DMS153 (cell line): ENCODE data around the gene MAD1L1.
"Not testable (repeated sequence)": the region's sequence is repeated elsewhere in the genome, so short reads cannot be mapped to it uniquely, and the experiment has no call there.

ENCODE experiments used
- DNase-seq: peaks from one replicate; lab custom pipeline; 2025; lab: John Stamatoyannopoulos, UW

MAD1L1 gene

GRCh38 chr7:1971946-1972654, 260.6 kb downstream of the MAD1L1 start:
- no peak for DNase-seq

- DNase-seq: no peak
Observed at GRCh38 chr7:1970895-1971294, 261.9 kb downstream of the MAD1L1 start.

GRCh38 chr7:1970285-1970660, 262.5 kb downstream of the MAD1L1 start:
- DNase-seq: not testable (repeated sequence)

- no peak for DNase-seq
Observed at GRCh38 chr7:1969459-1970284, 263.1 kb downstream of the MAD1L1 start.

- no peak for DNase-seq
Observed at GRCh38 chr7:1968397-1969111, 264.2 kb downstream of the MAD1L1 start.

- DNase-seq: no peak
Observed at GRCh38 chr7:1967512-1968396, 265.0 kb downstream of the MAD1L1 start.

DNA sequence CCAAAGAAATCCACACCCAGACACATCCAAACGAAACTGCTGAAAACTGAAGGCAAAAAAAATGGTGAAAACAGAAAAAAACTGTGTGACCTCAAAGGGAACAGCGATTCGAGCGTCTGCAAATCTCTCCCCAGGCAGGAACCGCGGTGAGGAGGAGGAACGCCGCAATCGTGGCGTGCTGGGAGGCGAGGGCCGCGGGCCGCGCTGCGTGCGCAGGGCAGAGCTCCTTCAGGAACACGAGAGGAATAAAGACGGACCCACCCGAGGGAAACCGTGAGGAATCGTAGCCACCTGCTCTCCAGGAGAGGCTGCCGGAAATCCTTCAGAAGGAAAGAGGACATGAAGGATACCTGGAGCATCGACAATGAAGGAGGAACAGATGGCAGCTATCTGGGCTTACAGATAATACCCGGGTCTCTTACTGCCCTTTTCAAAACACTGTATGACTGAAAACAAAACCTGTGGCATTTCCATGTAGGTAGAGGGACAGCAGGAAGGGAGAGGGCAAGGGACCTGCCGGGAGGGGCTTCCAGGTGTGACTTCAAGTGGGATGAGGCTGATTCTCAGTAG, 266.0 kb downstream of the MAD1L1 start:
- no peak for DNase-seq

DNA sequence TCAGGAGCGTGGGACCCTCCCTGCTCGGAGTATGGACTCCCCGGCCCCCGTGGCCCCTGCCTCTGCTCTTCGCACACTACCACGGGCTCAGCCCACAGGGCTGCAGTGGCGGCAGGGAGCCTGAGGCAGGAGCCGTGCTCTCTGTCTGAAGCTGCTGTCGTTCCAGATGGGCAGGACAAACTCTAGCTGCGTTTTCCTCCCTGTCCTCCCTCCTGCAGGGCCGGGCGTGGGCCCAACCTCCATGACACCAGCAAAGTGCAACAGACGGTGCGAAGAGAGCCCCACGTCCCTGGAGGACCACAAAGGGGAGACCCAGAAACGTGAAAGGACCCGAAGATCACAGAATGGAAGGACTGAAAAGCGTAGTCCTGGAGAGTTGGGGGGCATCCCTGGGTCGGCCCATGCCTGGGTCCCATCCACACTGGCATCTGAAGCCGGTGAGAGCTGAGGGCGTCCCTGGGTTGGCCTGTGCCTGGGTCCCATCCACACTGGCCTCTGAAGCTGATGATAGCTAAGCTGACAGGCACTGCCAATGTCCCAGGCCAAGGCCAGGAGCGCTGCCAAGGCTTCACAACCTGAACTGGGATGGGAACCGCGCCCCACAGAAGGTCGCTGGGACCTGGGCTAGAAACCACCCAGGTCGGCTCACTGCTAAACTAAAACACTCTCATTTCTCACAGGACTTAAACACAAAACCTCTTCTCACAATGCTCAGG, 267.0 kb downstream of the MAD1L1 start:
- no peak for DNase-seq

DNA sequence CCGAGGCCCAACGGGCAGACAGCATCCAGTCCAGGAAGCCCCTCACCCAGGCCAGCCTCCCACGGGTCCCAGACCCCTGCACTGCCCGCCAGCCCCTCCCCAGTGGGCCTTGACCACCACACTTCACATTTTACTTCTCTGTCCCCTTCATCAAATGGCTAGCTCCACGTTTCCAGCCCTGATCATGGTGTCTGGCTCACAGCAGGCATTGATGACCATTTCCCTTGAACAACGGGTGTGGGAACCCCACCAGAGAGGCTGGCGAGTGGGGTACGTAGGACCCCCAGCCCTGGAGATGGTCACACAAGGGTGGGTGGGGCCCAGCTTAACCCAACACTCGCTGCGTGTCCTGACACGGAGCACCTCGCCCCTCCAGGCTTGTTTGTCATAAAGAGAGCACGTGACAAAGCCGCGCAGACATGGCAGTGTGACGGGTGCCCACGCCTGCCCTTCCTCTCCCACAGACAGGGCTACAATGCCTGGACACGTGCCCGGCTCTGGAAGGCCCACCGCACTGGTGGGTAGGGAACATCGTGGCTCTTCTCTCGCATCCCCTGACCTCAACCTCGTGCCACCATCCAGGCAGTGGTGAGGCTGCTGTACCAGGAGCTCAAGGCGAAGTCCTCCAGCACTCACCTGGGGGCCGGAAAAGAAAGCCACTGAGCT, 267.7 kb downstream of the MAD1L1 start:
- DNase-seq: no peak

DNA sequence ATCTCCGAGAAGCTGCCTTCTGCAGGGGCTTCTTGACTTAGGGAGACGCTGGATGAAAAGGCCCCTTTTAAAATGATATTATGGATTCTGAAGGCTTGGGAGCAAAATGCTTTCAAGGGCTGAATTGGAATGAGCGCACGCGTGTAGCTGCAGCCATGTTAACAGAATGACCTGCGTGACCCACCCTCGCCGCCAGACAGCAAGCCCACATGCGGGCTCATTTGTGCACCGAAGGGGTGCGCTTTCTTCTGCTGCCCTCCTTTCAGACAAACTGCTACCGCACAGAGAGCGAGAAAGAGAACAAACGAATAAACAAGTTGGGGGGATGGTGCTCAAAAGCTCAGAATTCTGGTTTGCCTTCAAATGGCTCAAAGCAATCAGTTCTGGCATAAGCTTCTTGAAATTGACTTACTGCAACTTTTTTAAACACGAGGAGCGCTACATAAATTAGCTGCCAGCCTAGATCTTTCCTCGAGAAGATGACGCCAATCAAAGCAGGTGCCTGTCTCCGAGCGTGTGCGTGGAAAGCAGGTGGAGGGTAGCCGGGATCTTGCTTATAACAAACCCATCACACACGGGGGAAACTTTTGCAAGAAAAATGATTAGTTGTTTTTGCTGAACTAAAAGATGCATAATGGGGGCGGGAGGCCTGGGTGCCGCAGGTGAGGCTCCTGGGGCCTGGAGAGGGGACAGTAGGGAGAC, 268.4 kb downstream of the MAD1L1 start:
- no peak for DNase-seq

DNA sequence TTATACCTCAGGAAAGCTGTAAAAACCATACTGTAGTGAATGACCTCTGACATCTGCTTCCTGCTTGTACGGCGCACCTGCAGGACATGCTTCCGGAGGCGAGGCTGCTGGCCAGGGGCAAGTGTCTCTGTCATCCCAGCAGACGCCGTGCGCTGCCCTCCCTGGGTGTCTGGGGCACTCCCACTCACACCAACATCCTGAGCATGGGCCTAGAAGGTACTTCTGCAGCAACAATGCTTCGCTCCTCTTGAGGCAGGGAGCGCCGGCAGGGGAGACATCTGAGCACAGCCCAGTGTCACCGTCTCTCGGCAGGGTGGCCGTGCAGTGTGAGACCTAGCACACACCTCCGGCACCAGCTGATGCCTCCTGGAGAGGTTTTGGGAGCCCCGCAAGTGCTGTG, 269.2 kb downstream of the MAD1L1 start:
- no peak for DNase-seq

GRCh38 chr7:1961701-1962276, 271.0 kb downstream of the MAD1L1 start:
- no peak for DNase-seq

DNA sequence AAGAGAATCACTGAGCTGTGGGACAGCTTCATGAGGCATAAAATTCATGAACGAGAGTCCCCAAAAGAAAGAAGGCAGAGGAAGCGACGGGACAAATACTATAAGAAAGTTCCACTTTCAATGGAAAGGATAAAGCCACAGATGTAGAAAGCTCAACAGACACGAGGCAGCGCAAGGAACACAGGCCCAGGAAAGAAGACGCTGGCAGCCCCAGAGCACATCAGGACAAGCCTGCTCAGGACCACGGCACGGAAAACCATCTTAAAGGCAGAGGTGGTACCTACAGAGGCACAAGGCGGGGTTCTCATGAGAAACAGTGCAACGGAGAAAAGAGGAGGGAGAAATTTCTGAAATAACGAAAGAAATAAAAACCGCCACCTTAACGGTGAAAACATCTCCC, 273.4 kb downstream of the MAD1L1 start:
- DNase-seq: no peak

GRCh38 chr7:1957471-1958225, 275.1 kb downstream of the MAD1L1 start:
- DNase-seq: no peak

GRCh38 chr7:1956611-1957470, 275.9 kb downstream of the MAD1L1 start:
- DNase-seq: no peak

- DNase-seq: no peak
Observed at GRCh38 chr7:1956141-1956540, 276.6 kb downstream of the MAD1L1 start.

GRCh38 chr7:1954366-1955004, 278.3 kb downstream of the MAD1L1 start:
- DNase-seq: no peak
